ENCODE data around the gene KCNH1.

KCNH1 gene

DNA sequence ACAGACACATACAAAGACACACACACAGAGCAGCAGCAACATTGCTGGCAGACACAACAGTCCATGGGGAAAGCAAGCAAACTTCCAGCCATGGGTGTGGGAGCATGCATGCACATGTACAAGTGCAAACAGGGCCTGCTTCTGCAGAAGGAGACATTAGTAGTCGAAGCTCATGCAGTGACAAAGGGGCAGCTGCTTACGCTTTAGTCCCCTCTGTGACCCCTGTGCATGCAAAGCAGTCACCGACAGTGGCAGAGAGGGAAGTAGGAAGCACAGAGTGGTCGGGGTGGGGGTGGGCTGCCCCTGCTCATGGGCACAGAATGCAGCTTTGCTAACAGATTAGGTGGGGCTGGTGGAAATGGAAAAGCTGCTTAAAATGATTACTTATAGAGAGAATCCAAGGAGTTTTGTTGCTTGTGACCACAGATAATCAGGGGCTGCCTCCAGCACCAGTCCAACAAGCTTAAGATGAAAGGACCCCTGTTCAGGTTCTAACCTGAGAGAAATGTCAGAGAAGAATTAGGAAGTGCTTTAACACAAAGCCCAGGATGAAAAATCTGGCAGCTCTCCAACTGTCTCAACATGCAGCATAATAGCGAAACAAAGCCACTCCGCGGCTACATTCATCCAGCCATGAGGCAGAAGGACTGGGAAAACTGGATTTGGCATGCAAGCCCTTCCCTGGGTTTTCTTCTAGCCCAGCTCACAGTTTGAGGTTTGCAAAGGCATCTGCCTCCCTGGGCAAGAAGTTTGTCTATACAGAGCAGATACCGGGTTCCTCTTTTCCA lies 378.9 kb downstream of the KCNH1 start:
- DNase-seq (ENCODE audit: low spot score), result no peak

DNA sequence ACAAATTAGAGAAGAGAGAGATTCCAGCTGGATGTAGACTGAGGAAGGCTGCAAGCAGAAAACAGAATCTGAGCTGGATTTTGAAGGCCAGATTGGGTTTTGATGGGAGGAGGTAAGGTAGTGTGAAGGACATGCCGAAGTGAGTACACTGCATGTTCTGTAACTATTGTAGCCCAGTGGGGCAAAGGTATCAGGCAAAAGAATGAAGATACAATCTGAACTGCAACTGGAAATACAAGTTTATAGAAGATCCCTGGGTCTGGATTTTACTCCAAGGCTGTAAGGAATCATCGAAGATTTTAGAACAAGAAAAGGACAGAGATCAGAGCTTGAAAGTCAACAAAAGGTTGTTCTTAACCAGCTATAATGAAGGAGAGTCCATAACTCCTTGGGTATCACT lies 382.0 kb downstream of the KCNH1 start:
- DNase-seq (ENCODE audit: low spot score), result no peak

DNA sequence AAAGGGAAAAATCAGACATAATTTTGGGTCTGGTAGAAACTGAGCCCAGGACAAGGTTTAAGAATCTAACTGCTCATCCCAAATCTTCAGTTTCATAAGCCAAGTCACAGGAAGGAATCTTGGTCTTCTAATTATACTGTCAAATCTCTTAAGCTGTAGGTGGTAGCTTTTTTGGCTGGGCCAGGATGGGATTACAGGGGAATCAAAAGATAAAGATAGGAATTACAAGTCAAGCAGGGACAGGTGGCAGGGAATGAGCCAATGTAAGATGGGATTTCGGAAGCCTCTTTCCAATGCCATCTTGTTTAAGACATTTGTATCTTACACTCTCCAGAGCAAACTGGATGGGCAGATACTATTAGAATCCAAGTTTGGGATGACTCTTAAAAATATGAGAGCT lies 383.5 kb downstream of the KCNH1 start:
- DNase-seq (ENCODE audit: low spot score), result no peak

DNA sequence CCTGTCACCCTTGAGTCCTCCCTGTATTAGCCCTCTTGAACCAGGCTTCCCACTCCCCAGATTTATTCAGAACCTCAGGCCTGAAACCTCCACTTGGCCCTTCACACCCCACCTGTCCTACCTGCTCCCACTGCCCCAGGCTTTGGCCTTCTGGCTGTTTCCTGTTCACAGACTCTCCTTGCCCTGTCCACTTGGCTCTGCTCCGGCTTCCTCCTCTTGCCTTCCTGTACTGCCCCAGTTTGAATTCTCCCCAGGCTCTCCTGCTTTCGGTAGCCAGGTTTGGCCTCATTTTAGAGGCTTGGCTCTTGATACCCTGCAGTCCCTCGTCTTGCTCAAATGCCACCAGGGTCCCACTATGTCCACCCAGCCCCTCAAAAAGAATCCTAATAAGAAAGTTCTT lies 385.2 kb downstream of the KCNH1 start:
- no peak for DNase-seq (ENCODE audit: low spot score)

DNA sequence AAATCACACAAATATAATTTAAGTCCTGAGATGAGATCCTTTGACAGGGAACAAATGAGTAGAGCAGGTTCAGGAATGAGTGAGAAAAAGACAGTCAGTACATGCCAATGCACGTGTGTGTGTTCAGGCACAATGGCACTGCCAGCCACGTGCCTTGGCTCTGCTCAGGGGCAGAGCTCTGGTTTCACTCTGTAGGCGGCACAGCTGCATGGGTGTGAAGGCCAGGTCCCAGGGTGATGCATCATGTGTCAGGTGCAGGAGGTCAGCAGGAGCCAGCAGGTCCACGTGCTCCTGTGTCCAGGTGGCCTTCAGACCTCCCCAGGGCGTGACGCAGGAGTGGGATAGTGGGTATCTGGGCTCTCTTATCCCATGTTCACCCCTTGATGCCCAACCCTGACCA lies 386.1 kb downstream of the KCNH1 start:
- no peak for DNase-seq (ENCODE audit: low spot score)

DNA sequence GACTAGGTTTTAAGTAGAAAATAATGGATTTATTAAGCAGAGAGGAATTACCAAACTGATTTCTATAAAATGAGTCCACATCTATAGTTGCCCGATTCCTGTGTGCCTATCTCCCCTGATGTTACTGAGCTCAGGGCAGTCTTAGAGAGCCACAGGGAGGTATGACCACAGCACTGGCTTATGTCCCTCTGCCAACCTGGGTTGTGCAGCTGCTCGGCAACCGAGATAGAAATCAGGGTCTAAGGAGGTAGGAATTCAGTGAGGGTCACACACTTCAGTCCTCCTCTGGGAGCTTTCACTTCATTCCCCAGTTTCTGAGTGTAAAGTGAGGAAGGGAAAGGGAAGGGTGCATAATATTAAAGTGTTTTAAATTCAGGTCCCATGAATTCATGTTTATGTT lies 386.8 kb downstream of the KCNH1 start:
- no peak for DNase-seq (ENCODE audit: low spot score)

DNA sequence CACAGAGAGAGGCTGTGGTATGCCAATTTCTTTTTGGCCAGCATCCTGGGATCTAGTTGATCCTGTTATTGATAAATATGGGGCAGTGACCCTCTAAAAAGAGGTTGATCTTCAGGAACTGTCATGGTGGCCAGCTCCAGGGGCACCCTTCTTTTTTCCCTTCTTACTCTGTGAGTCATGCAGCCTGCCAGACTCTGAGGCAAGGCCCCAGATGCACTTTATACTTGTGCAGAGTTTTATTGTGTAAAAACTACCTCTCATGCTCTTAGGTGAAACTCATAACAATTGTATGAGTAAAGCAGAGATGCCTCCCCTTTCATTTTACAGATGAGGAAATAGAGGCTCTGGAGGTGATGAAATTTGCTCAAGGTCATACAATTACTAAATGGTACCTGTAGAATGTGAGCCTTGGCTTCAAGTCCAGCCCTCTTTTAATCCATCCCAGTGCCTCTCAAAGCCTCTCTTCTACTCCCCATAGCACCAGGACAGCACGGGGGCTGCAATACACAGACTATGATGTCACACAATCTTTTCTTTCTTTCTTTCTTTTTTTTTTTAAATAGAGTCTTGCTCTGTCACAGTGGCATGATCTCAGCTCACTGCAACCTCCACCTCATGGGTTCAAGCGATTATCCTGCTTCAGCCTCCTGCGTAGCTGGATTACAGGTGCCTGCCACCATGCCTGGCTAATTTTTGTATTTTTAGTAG lies 387.8 kb downstream of the KCNH1 start:
- DNase-seq (ENCODE audit: low spot score), result no peak

DNA sequence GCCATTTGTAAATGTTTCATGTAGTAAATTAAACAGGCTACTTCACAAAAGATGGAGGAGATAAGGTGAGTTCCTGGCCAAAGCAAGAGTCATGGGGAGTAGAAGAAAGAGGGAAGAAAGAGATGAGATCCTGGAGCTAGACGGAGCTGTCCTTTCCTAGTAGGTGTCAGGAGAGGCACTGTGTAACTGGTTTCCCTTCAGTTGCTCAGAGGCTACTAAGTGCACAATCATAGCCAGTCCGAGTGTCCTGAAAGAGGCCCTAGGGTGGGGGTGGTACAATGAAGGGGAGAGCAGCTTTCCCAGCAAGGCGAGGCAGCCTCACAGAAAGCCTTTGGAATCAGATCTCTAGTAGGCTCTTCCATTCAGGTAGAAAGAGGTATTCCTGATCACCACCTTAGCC lies 390.9 kb downstream of the KCNH1 start:
- DNase-seq (ENCODE audit: low spot score), result no peak

DNA sequence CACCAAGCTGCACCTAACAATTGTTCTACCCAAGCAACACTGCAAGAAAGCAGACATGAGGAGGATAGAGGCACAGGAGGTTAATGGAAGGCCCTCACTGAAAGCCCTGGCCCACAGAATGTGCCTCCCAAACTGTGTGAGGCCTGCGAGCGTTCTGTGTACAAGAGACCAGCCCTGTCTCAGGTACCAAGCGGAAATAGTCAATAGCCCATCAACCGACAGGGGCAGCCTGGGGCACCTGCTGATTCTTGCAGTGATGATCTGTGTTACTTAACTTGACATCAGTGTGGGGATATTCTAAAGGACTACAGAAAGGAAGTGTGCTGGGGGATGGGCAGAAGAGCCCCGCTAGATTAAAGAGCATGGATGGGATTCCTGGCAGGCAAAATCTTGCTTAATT lies 392.4 kb downstream of the KCNH1 start:
- no peak for DNase-seq (ENCODE audit: low spot score)

DNA sequence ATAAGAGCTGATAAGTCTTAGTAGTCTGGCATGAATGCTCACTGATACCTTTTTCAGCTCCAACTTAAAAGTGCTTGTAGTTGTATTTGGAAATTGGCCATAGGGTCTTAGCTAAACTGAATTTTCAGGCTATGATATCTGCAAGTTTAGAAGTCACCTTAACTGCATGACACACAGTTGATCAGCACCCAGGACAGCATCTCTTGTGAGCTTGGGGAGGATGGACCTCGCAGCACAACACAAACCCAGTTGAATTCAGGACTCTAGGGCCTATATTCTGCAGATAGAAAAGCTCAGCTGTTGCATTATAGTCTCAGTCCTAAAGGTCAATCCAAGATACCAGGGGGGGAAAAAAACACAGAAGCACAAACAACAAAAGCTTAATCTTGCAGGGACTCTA lies 394.3 kb downstream of the KCNH1 start:
- no peak for DNase-seq (ENCODE audit: low spot score)

DNA sequence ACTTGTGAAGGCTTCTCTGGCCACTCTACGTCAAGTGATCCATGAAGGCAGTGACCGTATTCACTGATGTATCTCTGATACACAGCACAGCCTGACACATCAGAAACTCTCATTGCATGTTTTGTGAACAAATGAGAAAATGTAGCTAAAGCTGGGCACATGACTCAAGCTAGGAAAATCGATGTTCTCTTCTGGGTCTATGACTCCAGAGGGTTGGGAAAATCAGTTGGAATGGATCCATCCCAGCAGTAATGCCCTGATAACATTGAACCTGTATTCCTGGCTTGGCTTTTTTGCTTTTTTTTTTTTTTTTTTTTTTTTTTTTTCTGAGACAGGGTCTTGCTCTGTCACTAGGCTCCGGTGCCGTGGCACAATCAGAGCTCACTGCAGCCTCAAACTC lies 395.7 kb downstream of the KCNH1 start:
- DNase-seq (ENCODE audit: low spot score), result no peak

DNA sequence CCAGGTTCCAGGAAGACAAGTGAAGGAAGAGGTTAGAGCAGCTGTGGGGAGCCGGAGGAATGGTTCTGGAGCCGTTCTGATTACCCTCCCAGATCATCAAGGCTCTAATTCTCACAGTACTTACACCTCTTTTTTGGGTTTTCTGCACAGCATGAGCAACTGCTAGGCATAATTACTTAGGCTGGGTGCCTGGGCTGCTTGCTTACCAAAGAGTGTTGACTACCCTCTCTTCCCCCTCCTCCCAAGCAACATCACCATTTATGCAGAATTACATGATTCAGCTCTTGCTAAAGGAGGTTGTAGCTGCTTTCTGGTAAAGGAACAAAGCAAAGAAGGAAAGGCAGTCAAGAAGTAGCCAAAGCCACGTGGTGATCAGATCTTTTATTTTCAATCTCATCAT lies 397.2 kb downstream of the KCNH1 start:
- DNase-seq (ENCODE audit: low spot score), result no peak

DNA sequence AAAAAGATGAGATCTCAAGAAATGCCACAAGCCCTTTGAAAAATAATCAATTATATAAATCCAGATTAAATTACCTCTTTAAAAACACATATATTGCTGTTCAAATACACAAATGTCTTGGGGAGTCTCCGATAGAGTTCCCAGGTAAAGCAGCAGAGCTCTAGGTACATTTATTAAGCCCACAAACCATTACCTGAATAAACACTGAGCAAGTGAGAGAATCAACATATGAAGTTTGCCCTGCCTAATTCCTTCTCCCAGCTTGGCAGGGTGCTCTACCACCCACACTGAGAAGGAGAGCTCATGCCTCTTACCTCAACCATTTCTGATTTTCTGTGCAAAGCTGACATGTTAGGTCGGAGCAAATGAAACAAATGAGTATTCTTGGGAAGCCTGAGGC lies 402.4 kb downstream of the KCNH1 start:
- no peak for DNase-seq (ENCODE audit: low spot score)

DNA sequence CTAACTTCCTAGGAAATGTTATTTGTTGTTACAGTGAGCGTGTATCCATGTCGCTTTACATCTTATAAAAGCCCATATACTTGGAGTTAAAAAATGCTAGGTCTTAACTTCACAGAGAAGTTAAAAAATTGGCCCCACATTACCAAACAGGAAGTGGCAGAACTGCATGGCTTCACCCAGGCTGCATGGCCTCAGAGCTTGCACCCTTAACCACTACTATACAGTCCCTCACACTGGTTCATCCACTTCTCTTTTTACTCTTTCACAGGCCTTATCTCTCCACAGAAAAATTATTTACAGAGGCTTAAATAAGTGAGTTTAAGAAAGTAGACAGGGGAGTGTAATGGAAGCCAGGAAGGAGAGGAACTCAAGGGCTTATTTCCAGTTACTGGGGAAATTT lies 402.8 kb downstream of the KCNH1 start:
- no peak for DNase-seq (ENCODE audit: low spot score)

DNA sequence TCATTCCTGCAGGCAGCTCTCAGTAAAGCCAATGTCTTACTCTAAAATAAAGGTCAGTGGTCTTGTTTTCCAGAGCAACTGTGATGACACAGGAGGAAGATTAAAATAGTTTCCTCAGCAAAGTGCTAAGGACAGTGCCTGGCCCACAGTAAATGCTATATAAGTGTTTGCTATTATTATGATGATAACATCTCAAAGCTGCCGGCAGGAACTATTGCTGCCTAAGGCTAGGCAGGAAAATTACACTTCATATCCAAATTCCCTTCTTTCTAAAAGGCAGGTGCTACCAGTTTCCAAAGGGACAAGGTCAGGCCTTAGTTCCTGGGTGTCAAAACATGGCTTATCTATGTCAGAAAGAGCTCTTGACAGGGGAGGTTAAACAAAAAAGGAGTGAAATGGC lies 403.9 kb downstream of the KCNH1 start:
- DNase-seq (ENCODE audit: low spot score), result no peak

DNA sequence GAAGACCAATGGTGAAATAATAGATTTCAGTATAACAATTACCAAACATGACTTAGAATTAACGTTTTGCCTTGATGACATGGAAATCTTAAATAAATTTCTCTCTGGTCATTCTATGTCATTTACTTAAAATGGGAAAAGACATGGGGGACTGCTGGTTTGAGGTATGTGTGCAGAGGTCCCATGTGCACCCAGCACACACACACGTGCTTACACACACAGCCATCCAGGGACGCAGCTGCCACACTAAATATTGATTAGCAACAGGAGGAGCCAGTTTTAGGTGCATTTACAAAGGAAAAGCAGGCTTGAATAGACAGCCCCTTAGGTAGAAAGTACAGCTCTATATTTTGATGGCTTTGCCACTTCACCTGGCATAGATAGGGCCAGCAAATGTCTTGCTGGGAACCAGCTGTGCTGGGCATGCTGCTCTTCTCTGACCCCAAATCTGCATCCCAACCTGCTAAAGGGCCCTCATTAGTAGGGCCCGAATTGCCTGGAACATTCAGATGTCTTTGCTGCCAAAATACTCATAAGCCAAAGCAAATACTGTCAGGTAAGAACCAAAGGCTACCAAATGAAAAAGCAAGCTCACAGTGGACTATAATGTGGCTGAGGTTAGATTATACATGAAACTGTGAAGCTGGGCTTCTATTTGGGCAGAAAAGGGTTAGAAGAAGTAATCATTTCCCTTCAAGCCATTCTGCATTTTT lies 405.4 kb downstream of the KCNH1 start:
- no peak for DNase-seq (ENCODE audit: low spot score)

DNA sequence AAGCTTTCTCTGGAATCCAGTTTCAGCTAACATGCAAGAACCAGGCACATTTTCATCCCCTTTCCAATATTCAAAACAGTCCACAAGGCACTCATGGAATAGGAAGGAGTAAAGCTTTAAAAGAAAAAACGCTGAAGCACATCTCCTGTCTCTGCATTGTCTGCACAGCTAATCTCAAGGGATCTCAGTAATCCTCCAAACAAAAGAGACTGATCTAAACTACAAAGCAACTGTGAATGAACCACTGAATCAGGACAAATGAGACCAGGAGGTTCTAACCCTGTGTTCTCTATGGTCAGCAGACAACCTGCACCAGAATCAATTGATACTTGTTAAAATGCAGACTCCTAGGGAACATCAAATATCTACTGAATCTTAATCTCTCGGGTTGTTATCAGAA lies 406.2 kb downstream of the KCNH1 start:
- DNase-seq (ENCODE audit: low spot score), result no peak

DNA sequence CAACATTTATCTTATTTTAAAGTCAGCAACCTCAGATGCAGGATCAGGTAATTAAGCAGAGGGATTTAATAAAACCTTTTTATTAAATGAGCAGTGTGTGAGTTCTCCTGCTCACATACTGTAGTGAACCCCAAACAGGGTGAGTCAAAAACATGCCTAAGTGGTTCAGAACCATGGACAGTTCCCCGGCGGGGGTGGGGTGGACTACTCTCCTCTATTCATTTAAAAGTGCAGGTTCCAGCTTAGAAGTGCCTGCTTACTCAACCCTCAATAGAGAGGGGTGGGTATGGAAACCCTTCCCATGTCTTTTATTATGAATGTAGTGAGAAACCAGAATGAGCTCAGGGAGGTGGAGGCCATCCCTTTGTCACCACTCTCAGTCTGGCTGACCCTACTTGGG lies 407.3 kb downstream of the KCNH1 start:
- peak; percentile 4 for DNase-seq (ENCODE audit: low spot score)

DNA sequence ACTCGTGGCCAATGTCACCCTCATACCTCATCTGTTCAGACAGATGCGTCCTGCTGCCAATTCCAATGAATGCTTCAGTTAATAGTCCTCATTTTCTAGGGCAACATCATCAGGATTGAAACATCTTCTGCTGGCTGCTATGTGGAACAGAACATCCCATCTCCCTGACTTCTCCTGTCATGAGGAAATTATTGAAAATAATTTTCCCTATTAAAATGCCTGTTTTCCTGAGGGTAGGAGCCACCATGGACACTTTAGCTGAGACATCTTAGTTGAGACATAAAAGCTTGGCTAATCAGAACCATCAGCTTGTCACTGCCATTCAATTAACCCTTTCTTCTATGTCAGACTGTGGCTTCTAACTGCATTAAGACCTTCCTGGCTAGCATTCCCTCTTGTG lies 409.2 kb downstream of the KCNH1 start:
- no peak for DNase-seq (ENCODE audit: low spot score)

DNA sequence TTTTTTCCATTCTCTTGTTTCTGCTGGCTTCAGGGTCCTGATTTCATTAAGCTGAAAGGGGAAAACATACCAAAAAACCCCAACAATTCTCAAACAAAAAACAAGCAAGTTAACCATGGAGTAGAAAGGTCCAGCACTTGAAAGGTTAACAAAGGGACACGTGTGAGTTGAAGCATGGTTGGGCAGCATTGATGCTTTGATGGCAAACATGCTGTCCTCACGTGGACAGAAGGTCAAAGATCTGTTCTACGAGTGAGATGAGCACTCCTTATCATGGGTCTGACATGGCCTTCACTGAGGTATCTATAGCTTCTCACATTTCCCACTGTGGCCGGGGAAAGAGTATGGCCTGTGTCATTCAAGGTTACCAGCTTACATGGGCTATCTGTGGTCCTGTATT lies 410.3 kb downstream of the KCNH1 start:
- DNase-seq (ENCODE audit: low spot score), result no peak

DNA sequence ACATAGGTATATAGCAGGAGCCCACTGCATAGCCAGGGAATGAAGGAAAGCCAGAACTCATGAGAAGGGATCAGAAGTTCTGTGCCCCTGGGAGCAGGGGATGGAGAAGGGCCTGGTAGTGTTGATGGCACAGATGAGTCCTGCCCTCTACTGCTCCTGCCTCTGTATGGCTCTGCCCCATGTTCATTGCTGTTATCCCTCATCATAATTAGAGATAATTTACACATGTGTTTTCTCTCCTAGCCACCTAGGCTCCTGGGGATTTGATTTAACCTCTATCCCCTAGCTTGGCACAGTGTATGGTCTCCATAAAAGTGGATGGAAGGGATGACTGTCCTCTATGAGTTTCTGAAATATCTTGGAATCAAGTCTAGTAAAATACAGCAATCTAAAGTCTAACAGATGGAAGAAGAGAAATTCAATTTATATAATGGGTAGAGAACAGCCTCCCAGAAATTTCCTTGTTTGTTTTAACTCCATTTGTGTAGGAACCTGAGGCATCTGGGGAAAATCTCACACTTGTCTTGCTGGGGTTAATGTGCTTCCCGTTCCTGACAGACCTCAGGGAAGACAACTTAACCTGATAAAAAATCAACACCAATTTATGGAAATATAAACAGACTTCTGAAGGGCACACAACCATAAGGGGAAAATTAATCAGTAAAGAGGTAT lies 411.4 kb downstream of the KCNH1 start:
- no peak for DNase-seq (ENCODE audit: low spot score)

DNA sequence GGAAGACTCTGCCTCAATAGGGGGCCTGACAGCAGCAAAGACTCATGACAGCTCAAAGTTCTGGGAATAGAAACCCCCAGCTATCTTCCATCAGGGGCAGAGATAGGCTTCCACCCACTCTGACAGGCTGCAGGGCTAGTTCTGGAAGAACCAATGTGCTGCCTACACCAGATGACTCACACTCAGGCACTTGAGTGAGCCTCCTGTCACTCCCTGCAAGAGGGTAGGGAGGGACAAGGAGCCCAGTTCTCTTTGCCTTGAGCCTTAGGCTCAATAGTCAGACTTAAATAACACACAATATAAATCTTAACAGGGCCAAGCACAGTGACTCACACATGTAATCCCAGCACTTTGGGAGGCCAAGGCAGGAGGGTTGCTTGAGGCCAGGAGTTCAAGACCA lies 418.9 kb downstream of the KCNH1 start:
- no peak for DNase-seq (ENCODE audit: low spot score)

All from kidney capillary endothelial cell (primary cell).